ENCODE measurements around the gene PIAS4.

DNA sequence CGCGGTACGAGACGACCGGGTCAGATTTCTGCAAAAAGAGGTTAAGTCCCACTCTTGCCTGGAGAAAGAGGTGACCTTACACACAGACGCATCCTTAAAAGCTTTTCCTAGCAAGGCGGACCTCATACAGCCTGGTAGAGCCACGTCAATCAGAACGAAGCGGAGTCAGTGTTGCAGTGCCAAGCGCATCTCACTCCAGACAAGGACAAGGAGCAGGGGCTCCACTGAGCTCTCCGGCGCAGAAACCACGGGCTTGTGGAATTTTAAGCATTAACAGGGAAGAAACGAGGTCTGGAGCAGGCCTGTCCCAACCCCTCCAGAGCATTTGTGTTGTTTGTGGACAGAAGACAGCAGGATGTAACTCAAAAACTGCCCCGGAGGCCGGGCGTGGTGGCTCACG lies 29.4 kb upstream of the PIAS4 start:
- TF ChIP-seq, protein P1, sequence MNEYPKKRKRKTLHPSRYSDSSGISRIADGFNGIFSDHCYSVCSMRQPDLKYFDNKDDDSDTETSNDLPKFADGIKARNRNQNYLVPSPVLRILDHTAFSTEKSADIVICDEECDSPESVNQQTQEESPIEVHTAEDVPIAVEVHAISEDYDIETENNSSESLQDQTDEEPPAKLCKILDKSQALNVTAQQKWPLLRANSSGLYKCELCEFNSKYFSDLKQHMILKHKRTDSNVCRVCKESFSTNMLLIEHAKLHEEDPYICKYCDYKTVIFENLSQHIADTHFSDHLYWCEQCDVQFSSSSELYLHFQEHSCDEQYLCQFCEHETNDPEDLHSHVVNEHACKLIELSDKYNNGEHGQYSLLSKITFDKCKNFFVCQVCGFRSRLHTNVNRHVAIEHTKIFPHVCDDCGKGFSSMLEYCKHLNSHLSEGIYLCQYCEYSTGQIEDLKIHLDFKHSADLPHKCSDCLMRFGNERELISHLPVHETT (tag by site-specific recombination; IDR thresholded peaks at IDR 0.05): no peak
- TF ChIP-seq EGR2 (tag by site-specific recombination; IDR thresholded peaks at IDR 0.05; ENCODE audit: low read depth) (no peak), YY1 (tag by site-specific recombination; IDR thresholded peaks at IDR 0.05) (no peak), ZNF677 (tag by site-specific recombination; IDR thresholded peaks at IDR 0.05) (no peak)

Measured in HEK293 (cell line).